HFFc6 (cell line): Measurements from ENCODE around the gene MUC5B. TPM values are rescaled to one million over a fixed set of nuclear protein-coding genes. Genes with fewer than 3 reads are reported as not detected.

Experiments
- DNase-seq: peaks from one replicate; pipeline ENCODE4 v3.0.0-alpha.2; 2018
- H3K27ac Mint-ChIP-seq: 2 replicates; pipeline ENCODE4 v1.8.0; 2020; ENCODE audit warnings: mild to moderate bottlenecking, mixed read lengths
- H3K27me3 Mint-ChIP-seq: 2 replicates; pipeline ENCODE4 v1.8.0; 2021; ENCODE audit warnings: mild to moderate bottlenecking, moderate library complexity, mixed read lengths; ENCODE audit not compliant: insufficient read depth
- H3K36me3 Mint-ChIP-seq: 2 replicates; pipeline ENCODE4 v1.8.0; 2021; ENCODE audit warnings: low read depth, mixed read lengths
- H3K4me1 Mint-ChIP-seq: 2 replicates; pipeline ENCODE4 v1.8.0; 2020; ENCODE audit warnings: low read depth, mixed read lengths
- H3K4me3 Mint-ChIP-seq: 2 replicates; pipeline ENCODE4 v1.8.0; 2020; ENCODE audit warnings: mild to moderate bottlenecking, moderate library complexity, mixed read lengths
- H3K9me3 Mint-ChIP-seq: 2 replicates; pipeline ENCODE4 v1.8.0; 2020; ENCODE audit warnings: mild to moderate bottlenecking, mixed read lengths
- CTCF ChIP-seq: fragments of 200-600 bp; sonication (generic); IDR thresholded peaks from 2 replicates; pipeline ENCODE4 v1.5.0; 2021; ENCODE audit warnings: antibody characterized with exemption, mild to moderate bottlenecking
- total RNA-seq, 6 experiments: library from RNA; stranded (reverse); fragmentation: NEBNext Ultra II Directional; extraction: Animal tissue kit (Norgen Biotek cat#: 25700); gene quantifications; 2 replicates in 1 of 6; 3 replicates in 5 of 6; pipeline ENCODE4 v1.2.3, GENCODE V29; 2021

The MUC5B gene
- total RNA-seq, 6 experiments from 2014 or later: not detected

GRCh38 chr11:1252371-1253102, 29.7 kb downstream of the MUC5B start:
- Mint-ChIP-seq H3K27me3 (peaks cover 2% of the 10 kb centered on the region; the same call in 1 of the 2 replicates), H3K27ac (no peak overlapping the region), H3K36me3 (peaks cover 7% of the 10 kb centered on the region; the same call in 1 of the 2 replicates), H3K4me1 (no peaks in the 10 kb centered on the region), H3K4me3 (no peak overlapping the region), H3K9me3 (peaks cover 31% of the 10 kb centered on the region)
- no peak for DNase-seq
- TF ChIP-seq CTCF: no peak

- Mint-ChIP-seq H3K36me3 (peaks cover 7% of the 10 kb centered on the region; the same call in 1 of the 2 replicates), H3K4me3 (no peak overlapping the region), H3K4me1 (no peaks in the 10 kb centered on the region), H3K27ac (no peak overlapping the region), H3K27me3 (peaks cover 2% of the 10 kb centered on the region), H3K9me3 (peaks cover 31% of the 10 kb centered on the region)
- DNase-seq: no peak
- no peak for TF ChIP-seq CTCF
These were observed 30.2 kb downstream of the MUC5B start for GRCh38 chr11:1253103-1253485.

- H3K27ac Mint-ChIP-seq: no peak overlapping the region
- no peak overlapping the region for H3K4me3 Mint-ChIP-seq
- peaks cover 31% of the 10 kb centered on the region for H3K9me3 Mint-ChIP-seq
- DNase-seq: no peak
- no peak for TF ChIP-seq CTCF
- H3K4me1 Mint-ChIP-seq: no peaks in the 10 kb centered on the region
- H3K27me3 Mint-ChIP-seq: peaks cover 2% of the 10 kb centered on the region
- peaks cover 7% of the 10 kb centered on the region; the same call in 1 of the 2 replicates for H3K36me3 Mint-ChIP-seq
These were observed 31.3 kb downstream of the MUC5B start for GRCh38 chr11:1254086-1254648.

- TF ChIP-seq CTCF: no peak
- no peak for DNase-seq
- H3K4me1 Mint-ChIP-seq: no peaks in the 10 kb centered on the region
- H3K36me3 Mint-ChIP-seq: peaks cover 7% of the 10 kb centered on the region; the same call in 1 of the 2 replicates
- H3K27me3 Mint-ChIP-seq: peaks cover 2% of the 10 kb centered on the region; the same call in 1 of the 2 replicates
- peaks cover 28% of the 10 kb centered on the region for H3K9me3 Mint-ChIP-seq
- H3K4me3 Mint-ChIP-seq: no peak overlapping the region
- H3K27ac Mint-ChIP-seq: no peak overlapping the region
These were observed 31.9 kb downstream of the MUC5B start for GRCh38 chr11:1254733-1255132.

GRCh38 chr11:1255151-1255550, 32.3 kb downstream of the MUC5B start:
- H3K27me3 Mint-ChIP-seq: peaks cover 2% of the 10 kb centered on the region; the same call in 1 of the 2 replicates
- no peak for TF ChIP-seq CTCF
- H3K36me3 Mint-ChIP-seq: peaks cover 7% of the 10 kb centered on the region; the same call in 1 of the 2 replicates
- DNase-seq: no peak
- H3K27ac Mint-ChIP-seq: no peak overlapping the region
- no peak overlapping the region for H3K4me3 Mint-ChIP-seq
- H3K4me1 Mint-ChIP-seq: no peaks in the 10 kb centered on the region
- H3K9me3 Mint-ChIP-seq: peaks cover 24% of the 10 kb centered on the region
